A549 (cell line): ENCODE results near the gene PKN1. TPM values are rescaled to one million over a fixed set of nuclear protein-coding genes. Genes with fewer than 3 reads are reported as not detected.
A peak's percentile ranks its signal among the peaks of the same experiment; 100 is the strongest.

Experiments
- ATAC-seq, 2 experiments: fragments of 200-7000 bp in 1 of 2; fragments of >200 bp in 1 of 2; cut with Nextera tagmentation in 1 of 2; cut with Tn5 transposase in 1 of 2; 3 replicates each; pipeline versions ENCODE4 v1.8.0 to v1.9.1; 2018 to 2020; ENCODE audit warnings: mild to moderate bottlenecking in 1 of 2, moderate library complexity in 1 of 2
- CTCF ChIA-PET: fragments of 300-600 bp; sonication (Branson Sonifier 250); formaldehyde crosslinking; extraction: SDS; loops from one replicate; lab custom pipeline; 2021; ENCODE audit warnings: antibody characterized with exemption, inconsistent platforms; lab: Yijun Ruan, JAX
- POLR2A ChIA-PET: fragments of 350-600 bp; formaldehyde crosslinking; extraction: SDS; loops from one replicate; lab custom pipeline; 2021; ENCODE audit warnings: antibody characterized with exemption, inconsistent platforms; lab: Yijun Ruan, JAX
- DNase-seq, 2 experiments: peaks; one replicate each; pipeline versions ENCODE4 v3.0.0 to v3.0.0-alpha.2; 2011 to 2016; ENCODE audit warnings: low read depth in 1 of 2, low spot score in 1 of 2
- FAIRE-seq: peaks from 2 replicates; lab custom pipeline; 2011; peaks lifted over from hg19 to GRCh38; lab: Jason Lieb, UNC
- H3K27ac ChIP-seq, 2 experiments: fragments of >200 bp; sonication (Bioruptor Twin); formaldehyde crosslinking; 3 replicates each; pipeline ENCODE4 v1.5.1; 2016 to 2017
- H3K4me1 ChIP-seq: fragments of >200 bp; sonication (Bioruptor Twin); formaldehyde crosslinking; 3 replicates; pipeline ENCODE4 v1.6.1; 2016
- H3K4me2 ChIP-seq: fragments of >200 bp; sonication (Bioruptor Twin); formaldehyde crosslinking; 3 replicates; pipeline ENCODE4 v1.6.1; 2016
- H3K4me3 ChIP-seq: fragments of >200 bp; sonication (Bioruptor Twin); formaldehyde crosslinking; 3 replicates; pipeline ENCODE4 v1.5.1; 2016
- H3K9me3 ChIP-seq: fragments of >200 bp; sonication (Bioruptor Twin); formaldehyde crosslinking; 3 replicates; pipeline ENCODE4 v1.6.1; 2016
- CHD2 ChIP-seq: fragments of 150-350 bp; IDR thresholded peaks from 2 replicates; pipeline ENCODE4 v1.6.1; 2014; ENCODE audit warnings: low read length; ENCODE audit not compliant: partially characterized antibody
- CHD4 ChIP-seq: fragments of 200-600 bp; sonication (generic); IDR thresholded peaks from 2 replicates; pipeline ENCODE4 v1.6.1; 2016; ENCODE audit warnings: antibody characterized with exemption, mild to moderate bottlenecking, borderline replicate concordance
- CTCF ChIP-seq: fragments of >200 bp; sonication (Bioruptor Twin); formaldehyde crosslinking; IDR thresholded peaks from 3 replicates; pipeline ENCODE4 v1.5.1; 2016
- ELK1 ChIP-seq: fragments of 150-350 bp; IDR thresholded peaks from 2 replicates; pipeline ENCODE4 v1.6.1; 2014; ENCODE audit warnings: low read depth, mild to moderate bottlenecking, low read length
- ESRRA ChIP-seq: fragments of 150-350 bp; IDR thresholded peaks from 2 replicates; pipeline ENCODE4 v1.6.1; 2014; ENCODE audit warnings: mild to moderate bottlenecking, low read length, borderline replicate concordance
- GATA3 ChIP-seq: IDR thresholded peaks from 2 replicates; pipeline ENCODE4 v1.6.1; 2012; ENCODE audit warnings: borderline replicate concordance
- HOXB13 ChIP-seq: fragments of 250-450 bp; sonication (Bioruptor Pico); IDR thresholded peaks from 2 replicates; pipeline ENCODE4 v1.5.0; 2020; ENCODE audit warnings: low read depth, mild to moderate bottlenecking, moderate library complexity
- HOXB5 ChIP-seq: fragments of 250-450 bp; sonication (Bioruptor Pico); IDR thresholded peaks from 2 replicates; pipeline ENCODE4 v1.5.0; 2020; ENCODE audit warnings: mild to moderate bottlenecking, moderate library complexity
- JUN ChIP-seq, 2 experiments: fragments of >200 bp; sonication (Bioruptor Twin); formaldehyde crosslinking; IDR thresholded peaks; 2 replicates in 1 of 2; 3 replicates in 1 of 2; pipeline ENCODE4 v1.6.1; 2016 to 2017
- KDM1A ChIP-seq: fragments of 200-600 bp; sonication (generic); IDR thresholded peaks from 2 replicates; pipeline ENCODE4 v1.6.1; 2016; ENCODE audit warnings: low read depth, mild to moderate bottlenecking
- MAFK ChIP-seq: fragments of 450-650 bp; IDR thresholded peaks from 2 replicates; pipeline ENCODE4 v1.6.1; 2014; ENCODE audit not compliant: partially characterized antibody
- MAX ChIP-seq: IDR thresholded peaks from 2 replicates; pipeline ENCODE4 v1.6.1; 2012
- MYC ChIP-seq: IDR thresholded peaks from 2 replicates; pipeline ENCODE4 v1.6.1; 2012; ENCODE audit warnings: mild to moderate bottlenecking, inconsistent platforms, low read length, improper control_type of control experiment, borderline replicate concordance
- NFE2L2 ChIP-seq: fragments of 150-350 bp; conservative IDR thresholded peaks from 2 replicates; pipeline ENCODE4 v1.6.1; 2014; ENCODE audit warnings: low read length
- RAD21 ChIP-seq, 2 experiments: fragments of >200 bp in 1 of 2; sonication (Bioruptor Twin) in 1 of 2; formaldehyde crosslinking in 1 of 2; IDR thresholded peaks in 1 of 2; conservative IDR thresholded peaks in 1 of 2; 2 replicates in 1 of 2; 3 replicates in 1 of 2; pipeline ENCODE4 v1.6.1; 2012 to 2018; ENCODE audit warnings: inconsistent platforms in 1 of 2
- RCOR1 ChIP-seq: fragments of 150-350 bp; IDR thresholded peaks from 2 replicates; pipeline ENCODE4 v1.6.1; 2014; ENCODE audit warnings: antibody characterized with exemption, low read length, low read depth
- REST ChIP-seq: fragments of 200-600 bp; sonication (generic); IDR thresholded peaks from 2 replicates; pipeline ENCODE4 v1.6.1; 2016; ENCODE audit warnings: antibody characterized with exemption, mild to moderate bottlenecking, moderate library complexity
- SMC3 ChIP-seq: fragments of >200 bp; sonication (Bioruptor Twin); formaldehyde crosslinking; IDR thresholded peaks from 3 replicates; pipeline ENCODE4 v1.6.1; 2018; ENCODE audit warnings: inconsistent platforms
- TFCP2L1 ChIP-seq: fragments of 250-450 bp; sonication (Bioruptor Pico); IDR thresholded peaks from 2 replicates; pipeline ENCODE4 v1.5.0; 2021; ENCODE audit warnings: mild to moderate bottlenecking
- ZNF302 ChIP-seq: fragments of 250-450 bp; sonication (Bioruptor Pico); IDR thresholded peaks from 2 replicates; pipeline ENCODE4 v1.9.0; 2021; ENCODE audit warnings: inconsistent platforms, mild to moderate bottlenecking, moderate library complexity
- ZSCAN20 ChIP-seq: fragments of 250-450 bp; sonication (Bioruptor Pico); IDR thresholded peaks from 2 replicates; pipeline ENCODE4 v1.8.0; 2022; ENCODE audit warnings: mild to moderate bottlenecking, moderate library complexity
- WGBS: methylation state at CpG from one replicate; pipeline ENCODE4 v1.1.6; 2017; ENCODE audit errors: missing lambda C conversion rate; 5-methylcytosine and 5-hydroxymethylcytosine counted together
- polyA plus RNA-seq, 4 experiments: library from polyadenylated mRNA; depleted of rRNA in 3 of 4; stranded (reverse); fragments of >200 nt; fragmentation: RNase III in 1 of 4; extraction: RNeasy Plus Mini Kit Qiagen cat#74134 plus additional on column Dnase treatment in 1 of 4; gene quantifications; 2 replicates in 3 of 4; 3 replicates in 1 of 4; pipeline ENCODE4 v1.2.3, GENCODE V29; 2011 to 2017

Gene PKN1
- polyA plus RNA-seq, 2 of the 4 experiments (the other 2 are of a cell fraction), result 33.4 to 37.3 TPM

GRCh38 chr19:14427461-14427860 is 5.6 kb upstream of the PKN1 start:
- ChIA-PET POLR2A (no interaction called here), CTCF (interaction anchor here (1.2 kb wide), 1 partner anchor 53 kb away, joined by 4 read pairs; no protein-coding TSS in a partner anchor)
- Histone ChIP-seq H3K9me3 (no peaks in the 10 kb centered on the region), H3K4me3 (no peak overlapping the region), H3K4me1 (peaks cover 12% of the 10 kb centered on the region; the same call in 2 of the 3 replicates), H3K27ac (no peak overlapping the region), H3K4me2 (no peak overlapping the region)
- 59% methylated on average over 2 of the region's 2 CpGs for WGBS
- TF ChIP-seq CTCF (no peak), ESRRA (no peak), CHD4 (no peak), HOXB13 (no peak)
- DNase-seq (no peak), ATAC-seq (no peak), FAIRE-seq (no peak)

DNA sequence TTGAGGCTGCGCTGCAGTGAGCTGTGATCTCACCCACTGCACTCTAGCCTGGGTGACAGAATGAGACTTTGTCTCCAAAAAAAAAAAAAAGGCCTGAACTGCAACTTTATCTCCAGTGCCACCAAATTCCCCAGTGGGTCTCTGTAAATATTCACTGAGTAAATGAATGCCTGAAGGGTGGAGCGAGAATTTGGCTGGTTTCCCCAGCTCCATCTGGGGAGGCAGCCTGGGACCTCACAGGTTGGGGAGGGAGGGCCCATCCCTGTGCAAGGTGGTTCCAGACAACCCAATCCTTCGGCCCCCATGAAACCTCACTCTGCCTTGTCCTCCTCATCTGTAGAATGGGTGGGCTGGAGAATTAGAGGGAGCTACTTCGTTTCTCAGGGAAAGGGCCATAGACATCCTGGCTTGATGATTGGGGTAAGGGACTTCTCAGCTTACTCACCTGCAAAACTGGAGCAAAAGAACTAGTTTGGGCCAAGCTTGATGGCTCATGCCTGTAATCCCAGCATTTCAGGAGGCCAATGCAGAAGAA is 4.2 kb upstream of the PKN1 start:
- H3K4me3 ChIP-seq, result no peak overlapping the region
- WGBS, result 58% methylated on average over 4 of the region's 4 CpGs
- H3K4me2 ChIP-seq, result no peak overlapping the region
- no peak overlapping the region for H3K27ac ChIP-seq
- ChIA-PET CTCF (interaction anchor here (0.6 to 1.4 kb wide), 2 partner anchors 44 to 440 kb away, joined by 4 read pairs; no protein-coding TSS in a partner anchor), POLR2A (no interaction called here)
- TF ChIP-seq GATA3 (no peak), KDM1A (0 out of 2 replicates have a peak, but pooled peaks have one; percentile 29), CTCF (no peak), RCOR1 (no peak), ZNF302 (CRISPR knock-in tag) (no peak), SMC3 (no peak)
- TF ChIP-seq, all 56 proteins: peak for 1
- Histone ChIP-seq H3K9me3 (no peaks in the 10 kb centered on the region), H3K4me1 (peaks cover 15% of the 10 kb centered on the region; the same call in 2 of the 3 replicates)
- DNase-seq (no peak), FAIRE-seq (no peak), ATAC-seq (no peak)

DNA sequence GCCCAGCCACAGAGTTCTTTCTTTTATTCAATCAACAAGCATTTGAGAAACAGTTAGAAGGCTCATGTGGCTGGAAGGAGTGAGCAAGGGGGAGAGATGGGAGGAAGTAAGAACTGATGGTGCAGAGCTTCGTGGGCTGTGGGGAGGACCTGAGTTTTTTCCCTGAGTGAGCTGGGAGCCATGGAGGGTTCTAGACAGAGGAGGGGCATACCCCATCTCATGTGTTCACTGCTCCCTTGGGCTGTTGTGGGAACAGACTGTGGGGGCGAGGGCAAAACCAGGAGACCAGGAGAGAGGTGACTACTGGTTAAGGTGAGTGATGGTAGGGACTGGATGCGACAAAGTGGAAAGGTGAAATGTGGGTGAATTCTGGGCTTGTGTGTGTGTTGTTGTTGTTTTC is 2.4 kb upstream of the PKN1 start:
- ATAC-seq (no peak), DNase-seq (no peak), FAIRE-seq (no peak)
- POLR2A ChIA-PET, result no interaction called here
- Histone ChIP-seq H3K4me1 (peaks cover 30% of the 10 kb centered on the region), H3K4me2 (no peak overlapping the region), H3K9me3 (no peaks in the 10 kb centered on the region), H3K4me3 (no peak overlapping the region), H3K27ac (no peak overlapping the region)
- no peak for TF ChIP-seq ELK1
- TF ChIP-seq TFCP2L1, result no peak
- TF ChIP-seq MAFK, result no peak
- no peak for TF ChIP-seq ZSCAN20 (CRISPR knock-in tag)
- no peak for TF ChIP-seq REST
- TF ChIP-seq RAD21 (conservative IDR thresholded peaks at IDR 0.05 in 1 of 2, IDR thresholded peaks at IDR 0.05 in 1 of 2), result no peak
- TF ChIP-seq HOXB5 (CRISPR knock-in tag), result no peak
- TF ChIP-seq MAX, result no peak
- no peak for TF ChIP-seq JUN (IDR thresholded peaks at IDR 0.05)
- TF ChIP-seq MYC, result no peak
- no peak for TF ChIP-seq CHD2
- no peak for TF ChIP-seq NFE2L2
- CTCF ChIA-PET, result interaction anchor here (0.7 to 2.5 kb wide), 7 partner anchors 10 to 146 kb away, joined by 3 to 15 read pairs (median 3); no protein-coding TSS in a partner anchor
- 66% methylated on average over 3 of the region's 3 CpGs for WGBS
